ENCODE results near the gene TFAP2E. TPM values are rescaled to one million over a fixed set of nuclear protein-coding genes. Genes with fewer than 3 reads are reported as not detected.
A peak's percentile ranks its signal among the peaks of the same experiment; 100 is the strongest.

The TFAP2E gene
- total RNA-seq, 6 experiments from 2014 or later, result 0.15 to 0.24 TPM; not detected in 4

DNA sequence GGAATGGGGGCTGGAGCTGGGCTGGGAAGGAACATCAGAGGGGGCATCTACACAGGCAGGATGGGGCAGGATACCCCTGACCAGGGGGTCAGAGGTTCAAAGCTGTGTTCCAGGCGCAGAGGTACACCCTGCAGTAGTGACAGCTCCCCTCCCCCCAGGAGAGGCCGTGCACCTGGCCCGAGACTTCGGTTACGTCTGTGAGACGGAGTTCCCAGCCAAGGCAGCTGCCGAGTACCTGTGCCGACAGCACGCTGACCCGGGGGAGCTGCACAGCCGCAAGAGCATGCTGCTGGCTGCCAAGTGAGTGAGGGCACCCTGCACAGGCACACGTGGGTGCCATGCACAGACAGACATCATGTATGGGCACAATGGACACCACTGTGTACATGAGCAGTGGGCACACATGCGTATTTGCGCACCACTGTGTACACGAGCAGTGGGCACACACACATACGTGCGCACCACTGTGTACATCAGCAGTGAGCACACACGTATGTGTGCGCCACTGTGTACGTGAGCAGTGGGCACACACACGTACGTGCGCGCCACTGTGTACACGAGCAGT lies 17.4 kb downstream of the TFAP2E start:
- H3K4me3 ChIP-seq, result no peak overlapping the region
- H3K27ac ChIP-seq, result no peak overlapping the region
- ATAC-seq (no peak), DNase-seq (no peak)
- TF ChIP-seq POLR2A (IDR thresholded peaks at IDR 0.05), result no peak
- TF ChIP-seq, protein P1, sequence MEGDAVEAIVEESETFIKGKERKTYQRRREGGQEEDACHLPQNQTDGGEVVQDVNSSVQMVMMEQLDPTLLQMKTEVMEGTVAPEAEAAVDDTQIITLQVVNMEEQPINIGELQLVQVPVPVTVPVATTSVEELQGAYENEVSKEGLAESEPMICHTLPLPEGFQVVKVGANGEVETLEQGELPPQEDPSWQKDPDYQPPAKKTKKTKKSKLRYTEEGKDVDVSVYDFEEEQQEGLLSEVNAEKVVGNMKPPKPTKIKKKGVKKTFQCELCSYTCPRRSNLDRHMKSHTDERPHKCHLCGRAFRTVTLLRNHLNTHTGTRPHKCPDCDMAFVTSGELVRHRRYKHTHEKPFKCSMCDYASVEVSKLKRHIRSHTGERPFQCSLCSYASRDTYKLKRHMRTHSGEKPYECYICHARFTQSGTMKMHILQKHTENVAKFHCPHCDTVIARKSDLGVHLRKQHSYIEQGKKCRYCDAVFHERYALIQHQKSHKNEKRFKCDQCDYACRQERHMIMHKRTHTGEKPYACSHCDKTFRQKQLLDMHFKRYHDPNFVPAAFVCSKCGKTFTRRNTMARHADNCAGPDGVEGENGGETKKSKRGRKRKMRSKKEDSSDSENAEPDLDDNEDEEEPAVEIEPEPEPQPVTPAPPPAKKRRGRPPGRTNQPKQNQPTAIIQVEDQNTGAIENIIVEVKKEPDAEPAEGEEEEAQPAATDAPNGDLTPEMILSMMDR (IDR thresholded peaks at IDR 0.05), result no peak
- H3K4me1 ChIP-seq, result no peaks in the 10 kb centered on the region
- no peaks in the 10 kb centered on the region for H3K9me3 ChIP-seq
- intact Hi-C loops (cut with DNase I), result no loop called here
- no peaks in the 10 kb centered on the region for H3K27me3 ChIP-seq
- no CpG with 5 or more reads among the region's 25 CpGs for WGBS (ENCODE audit: insufficient coverage, low coverage, low lambda C conversion rate, missing lambda C conversion rate)
- no peaks in the 10 kb centered on the region for H3K36me3 ChIP-seq

DNA sequence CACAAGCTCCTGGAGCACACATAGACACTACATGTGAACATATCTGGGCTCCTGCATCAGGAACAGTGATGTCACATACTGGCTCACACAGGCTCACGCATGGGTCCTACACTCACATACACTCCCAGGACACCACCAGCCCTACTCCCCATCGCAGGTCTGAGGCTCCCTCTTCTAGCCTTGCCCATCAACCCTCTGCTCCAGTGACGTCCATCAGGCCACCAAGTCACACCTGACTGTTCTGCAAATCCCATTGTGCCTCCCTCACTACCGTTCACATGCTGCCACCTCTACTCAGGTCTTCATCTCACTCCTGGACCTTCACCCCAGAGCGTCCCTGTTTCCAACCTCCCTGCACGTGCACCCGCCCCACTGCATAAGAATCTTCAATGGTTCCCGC lies 18.1 kb downstream of the TFAP2E start:
- H3K4me3 ChIP-seq, result no peak overlapping the region
- no peaks in the 10 kb centered on the region for H3K27me3 ChIP-seq
- intact Hi-C loops (cut with DNase I), result no loop called here
- TF ChIP-seq, protein P1 (IDR thresholded peaks at IDR 0.05), result no peak
- TF ChIP-seq POLR2A (IDR thresholded peaks at IDR 0.05), result no peak
- no peaks in the 10 kb centered on the region for H3K9me3 ChIP-seq
- ATAC-seq, result no peak
- DNase-seq, result no peak
- no peaks in the 10 kb centered on the region for H3K4me1 ChIP-seq
- 94% methylated on average over 5 of the region's 8 CpGs for WGBS (ENCODE audit: insufficient coverage, low coverage, low lambda C conversion rate, missing lambda C conversion rate)
- no peak overlapping the region for H3K27ac ChIP-seq
- H3K36me3 ChIP-seq, result no peaks in the 10 kb centered on the region

DNA sequence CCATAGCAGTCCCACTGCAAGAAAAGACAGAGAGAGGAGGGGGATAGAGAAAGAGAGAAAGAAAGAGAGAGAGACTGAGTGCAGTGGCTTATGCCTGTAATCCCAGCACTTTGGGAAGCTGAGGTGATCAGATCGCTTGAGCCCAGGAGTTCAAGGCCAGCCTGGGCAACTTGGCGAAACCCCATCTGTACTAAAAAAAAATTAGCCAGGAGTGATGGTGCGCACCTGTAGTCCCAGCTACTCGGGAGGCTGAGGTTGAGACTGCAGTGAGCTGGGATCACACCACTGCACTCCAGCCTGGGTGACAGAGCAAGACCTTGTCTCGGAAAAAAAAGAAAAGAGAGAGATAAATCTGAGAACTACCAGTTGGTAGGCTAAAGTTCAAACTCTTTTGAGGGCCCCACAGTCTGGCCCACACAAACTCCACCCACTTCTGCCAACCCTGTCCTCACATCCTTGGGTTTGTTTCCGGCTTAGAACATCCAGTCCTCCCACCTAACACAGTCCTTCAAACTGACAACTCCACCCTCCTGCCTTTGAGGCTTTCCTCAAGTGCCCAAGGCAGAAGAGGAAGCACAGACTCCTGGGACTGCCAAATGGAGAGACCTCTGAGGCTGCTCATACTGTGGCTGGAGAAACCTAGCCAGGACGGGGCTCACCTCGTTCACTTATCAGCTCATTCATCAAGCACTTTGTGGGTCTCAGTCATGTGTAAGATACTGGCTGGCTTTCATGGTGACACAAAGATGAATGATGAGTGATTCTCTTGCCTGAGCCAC lies 20.1 kb downstream of the TFAP2E start:
- Histone ChIP-seq H3K4me3 (no peak overlapping the region), H3K4me1 (no peaks in the 10 kb centered on the region), H3K36me3 (no peaks in the 10 kb centered on the region), H3K27me3 (no peaks in the 10 kb centered on the region), H3K27ac (no peak overlapping the region), H3K9me3 (no peaks in the 10 kb centered on the region)
- TF ChIP-seq, protein P1 (IDR thresholded peaks at IDR 0.05), result no peak
- no peak for TF ChIP-seq POLR2A (IDR thresholded peaks at IDR 0.05)
- WGBS (ENCODE audit: insufficient coverage, low coverage, low lambda C conversion rate, missing lambda C conversion rate), result 75% methylated on average over 2 of the region's 8 CpGs
- no peak for ATAC-seq
- intact Hi-C loops (cut with DNase I), result no loop called here
- no peak for DNase-seq

DNA sequence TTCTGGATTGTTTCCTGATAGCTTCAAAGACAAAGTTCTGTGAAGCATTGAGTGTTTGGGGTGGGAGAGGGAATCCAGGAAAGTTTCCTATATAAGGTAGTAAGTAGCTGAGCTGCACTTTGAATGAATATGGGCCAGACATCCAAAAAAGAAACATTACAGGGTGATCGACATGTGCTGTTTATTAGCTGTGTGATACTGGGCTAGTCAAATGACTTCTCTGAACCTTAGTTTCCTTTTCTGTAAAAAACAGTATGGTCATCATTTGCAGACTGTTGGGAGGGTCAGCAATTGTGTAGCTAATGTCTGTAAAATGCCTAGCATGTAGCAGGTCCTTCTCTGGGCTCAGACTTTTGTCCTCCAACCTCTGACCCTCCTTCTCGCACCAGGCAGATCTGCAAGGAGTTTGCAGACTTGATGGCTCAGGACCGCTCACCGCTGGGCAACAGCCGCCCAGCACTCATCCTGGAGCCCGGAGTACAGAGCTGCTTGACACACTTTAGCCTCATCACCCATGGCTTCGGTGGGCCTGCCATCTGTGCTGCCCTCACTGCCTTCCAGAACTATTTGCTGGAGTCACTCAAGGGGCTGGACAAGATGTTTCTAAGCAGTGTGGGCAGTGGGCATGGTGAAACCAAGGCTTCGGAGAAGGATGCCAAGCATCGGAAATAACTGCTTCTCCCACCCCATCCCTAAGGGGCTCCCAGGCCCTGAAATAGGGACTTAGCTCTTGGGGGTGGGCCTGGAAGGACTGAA lies 21.1 kb downstream of the TFAP2E start:
- no peaks in the 10 kb centered on the region for H3K27me3 ChIP-seq
- intact Hi-C loops (cut with DNase I), result no loop called here
- no peaks in the 10 kb centered on the region for H3K4me1 ChIP-seq
- no peak for DNase-seq
- H3K9me3 ChIP-seq, result no peaks in the 10 kb centered on the region
- H3K4me3 ChIP-seq, result no peak overlapping the region
- TF ChIP-seq, protein P1 (IDR thresholded peaks at IDR 0.05), result no peak
- TF ChIP-seq POLR2A (IDR thresholded peaks at IDR 0.05), result no peak
- H3K36me3 ChIP-seq, result no peaks in the 10 kb centered on the region
- ATAC-seq, result peak in 1 of 4 donors; percentile 6
- 88% methylated on average over 3 of the region's 9 CpGs for WGBS (ENCODE audit: insufficient coverage, low coverage, low lambda C conversion rate, missing lambda C conversion rate)
- H3K27ac ChIP-seq, result no peak overlapping the region

Data from right lobe of liver (tissue), 6 donors.